H1 (cell line): ENCODE results near the gene DKC1. TPM values are rescaled to one million over a fixed set of nuclear protein-coding genes. Genes with fewer than 3 reads are reported as not detected.

Experiments
- CTCF ChIA-PET: fragments of 300-600 bp; sonication (Branson Sonifier 250); formaldehyde crosslinking; loops from one replicate; lab custom pipeline; 2021; ENCODE audit not compliant: partially characterized antibody; lab: Charles Lee
- POLR2A ChIA-PET: fragments of 300-600 bp; sonication (Branson Sonifier 250); formaldehyde crosslinking; loops from one replicate; lab custom pipeline; 2021; ENCODE audit warnings: inconsistent platforms; ENCODE audit not compliant: partially characterized antibody; lab: Charles Lee
- DNase-seq, 2 experiments: peaks; one replicate each; pipeline versions ENCODE4 v3.0.0 to v3.0.0-alpha.2; 2010 to 2022; ENCODE audit warnings: low spot score in 2 of 2, low read depth in 1 of 2, mixed read lengths in 1 of 2
- FAIRE-seq: peaks from 2 replicates; lab custom pipeline; 2011; peaks lifted over from hg19 to GRCh38; lab: Jason Lieb, UNC
- H2AFZ ChIP-seq: 2 replicates; pipeline ENCODE4 v1.8.1; 2012; ENCODE audit warnings: low read length, inconsistent platforms
- H2AK5ac ChIP-seq: 2 replicates; pipeline ENCODE4 v1.6.1; 2013; ENCODE audit warnings: low read depth, low read length
- H2BK120ac ChIP-seq: replicated peaks from 2 replicates; pipeline ENCODE3; 2013; ENCODE audit warnings: low read depth, low read length, inconsistent platforms
- H2BK12ac ChIP-seq: 2 replicates; pipeline ENCODE4 v1.6.1; 2013; ENCODE audit warnings: low read depth, low read length
- H2BK15ac ChIP-seq: 2 replicates; pipeline ENCODE4 v1.6.1; 2013; ENCODE audit warnings: low read length
- H2BK20ac ChIP-seq: 2 replicates; pipeline ENCODE4 v1.6.1; 2013; ENCODE audit warnings: low read length
- H2BK5ac ChIP-seq: 2 replicates; pipeline ENCODE4 v1.6.1; 2013; ENCODE audit warnings: low read depth, low read length
- H3K14ac ChIP-seq: 2 replicates; pipeline ENCODE4 v1.6.1; 2013; ENCODE audit warnings: inconsistent platforms; ENCODE audit not compliant: insufficient read length
- H3K18ac ChIP-seq: 2 replicates; pipeline ENCODE4 v1.6.1; 2013; ENCODE audit warnings: low read length; ENCODE audit errors: extremely low read depth
- H3K23ac ChIP-seq: 2 replicates; pipeline ENCODE4 v1.6.1; 2013; ENCODE audit warnings: inconsistent platforms; ENCODE audit not compliant: insufficient read length
- H3K23me2 ChIP-seq: 2 replicates; pipeline ENCODE4 v1.6.1; 2013; ENCODE audit warnings: low read depth, low read length
- H3K27ac ChIP-seq: 2 replicates; pipeline ENCODE4 v1.6.1; 2011; ENCODE audit warnings: low read depth, low read length, inconsistent platforms
- H3K27me3 ChIP-seq, 4 experiments: replicated peaks in 1 of 4; 1 replicate in 1 of 4; 2 replicates in 3 of 4; pipeline versions ENCODE4 v1.6.1 to v1.8.1; 2011 to 2013; ENCODE audit warnings: low read length in 3 of 4, mild to moderate bottlenecking in 3 of 4, inconsistent platforms in 2 of 4, mixed read lengths in 2 of 4, moderate library complexity in 1 of 4; ENCODE audit not compliant: control insufficient read depth in 3 of 4, insufficient read depth in 3 of 4; ENCODE audit errors: extremely low read depth in 1 of 4
- H3K36me3 ChIP-seq, 4 experiments: 2 replicates each; pipeline versions ENCODE4 v1.6.1 to v1.8.1; 2011 to 2013; ENCODE audit warnings: mild to moderate bottlenecking in 4 of 4, low read length in 3 of 4, moderate library complexity in 2 of 4, control low read depth in 1 of 4, inconsistent platforms in 1 of 4; ENCODE audit not compliant: insufficient read depth in 4 of 4, control insufficient read depth in 2 of 4
- H3K4ac ChIP-seq: replicated peaks from 2 replicates; pipeline ENCODE3; 2013; ENCODE audit warnings: low read length, low read depth, mixed read lengths, inconsistent platforms; ENCODE audit not compliant: insufficient read length
- H3K4me1 ChIP-seq, 4 experiments: replicated peaks in 1 of 4; 1 replicate in 1 of 4; 2 replicates in 3 of 4; pipeline versions ENCODE4 v1.6.1 to v1.8.1; 2011 to 2013; ENCODE audit warnings: low read length in 3 of 4, inconsistent platforms in 2 of 4, mixed read lengths in 1 of 4; ENCODE audit not compliant: insufficient read depth in 4 of 4, control insufficient read depth in 3 of 4
- H3K4me2 ChIP-seq, 2 experiments: 2 replicates each; pipeline versions ENCODE4 v1.6.1 to v1.8.1; 2011 to 2013; ENCODE audit warnings: low read depth in 2 of 2, low read length in 2 of 2, control low read depth in 1 of 2, inconsistent platforms in 1 of 2, mild to moderate bottlenecking in 1 of 2; ENCODE audit not compliant: insufficient read depth in 1 of 2
- H3K4me3 ChIP-seq, 4 experiments: fragments of 200-600, 300-600 bp in 1 of 4; sonication (generic), shearing (Covaris generic), sonication (Bioruptor Twin) in 1 of 4; 2 replicates each; pipeline versions ENCODE4 v1.5.1 to v1.8.1; 2011 to 2016; ENCODE audit warnings: low read length in 4 of 4, low read depth in 3 of 4, control low read depth in 2 of 4, inconsistent platforms in 2 of 4, mild to moderate bottlenecking in 2 of 4, mixed read lengths in 1 of 4, moderate library complexity in 1 of 4; ENCODE audit not compliant: insufficient read depth in 2 of 4; ENCODE audit errors: extremely low read depth in 1 of 4
- H3K56ac ChIP-seq: replicated peaks from 2 replicates; pipeline ENCODE3; 2013; ENCODE audit warnings: low read depth, mild to moderate bottlenecking, mixed read lengths, low read length, inconsistent platforms; ENCODE audit not compliant: insufficient read length
- H3K79me1 ChIP-seq: 2 replicates; pipeline ENCODE4 v1.6.1; 2013; ENCODE audit warnings: low read depth, low read length, control low read depth
- H3K79me2 ChIP-seq, 2 experiments: 2 replicates each; pipeline versions ENCODE4 v1.6.1 to v1.8.1; 2012 to 2013; ENCODE audit warnings: low read length in 2 of 2, mild to moderate bottlenecking in 2 of 2, inconsistent platforms in 1 of 2; ENCODE audit not compliant: insufficient read depth in 2 of 2, control insufficient read depth in 1 of 2
- H3K9ac ChIP-seq, 4 experiments: replicated peaks in 1 of 4; 1 replicate in 1 of 4; 2 replicates in 3 of 4; pipeline versions ENCODE4 v1.6.1 to v1.8.1; 2011 to 2013; ENCODE audit warnings: low read depth in 3 of 4, low read length in 3 of 4, control low read depth in 2 of 4, mild to moderate bottlenecking in 2 of 4, moderate library complexity in 2 of 4, inconsistent platforms in 1 of 4; ENCODE audit errors: extremely low read depth in 1 of 4
- H3K9me3 ChIP-seq, 2 experiments: 2 replicates each; pipeline versions ENCODE4 v1.6.1 to v1.8.1; 2012 to 2013; ENCODE audit warnings: mild to moderate bottlenecking in 2 of 2, moderate library complexity in 2 of 2, control low read depth in 1 of 2, inconsistent platforms in 1 of 2, low read depth in 1 of 2, low read length in 1 of 2, mixed read lengths in 1 of 2; ENCODE audit not compliant: insufficient read depth in 2 of 2
- H4K20me1 ChIP-seq, 2 experiments: replicated peaks in 1 of 2; 2 replicates each; pipeline versions ENCODE3 to v1.8.1; 2011 to 2013; ENCODE audit warnings: inconsistent platforms in 2 of 2, low read length in 2 of 2, mild to moderate bottlenecking in 1 of 2; ENCODE audit not compliant: insufficient read depth in 2 of 2, control insufficient read depth in 1 of 2
- H4K5ac ChIP-seq: 2 replicates; pipeline ENCODE4 v1.6.1; 2013; ENCODE audit warnings: low read length, low read depth, mixed read lengths, inconsistent platforms; ENCODE audit not compliant: insufficient read length
- H4K8ac ChIP-seq: 2 replicates; pipeline ENCODE4 v1.8.0; 2013; ENCODE audit warnings: mild to moderate bottlenecking, moderate library complexity, low read length, inconsistent platforms; ENCODE audit not compliant: insufficient read depth; ENCODE audit errors: extremely low read depth
- H4K91ac ChIP-seq: replicated peaks from 2 replicates; pipeline ENCODE3; 2013; ENCODE audit warnings: low read length, mixed read lengths, inconsistent platforms; ENCODE audit not compliant: insufficient read length
- BCL11A ChIP-seq, 2 experiments: IDR thresholded peaks; one replicate each; pipeline ENCODE4 v1.6.1; 2011; ENCODE audit warnings: low read depth in 2 of 2, low read length in 2 of 2, mild to moderate bottlenecking in 2 of 2
- CEBPB ChIP-seq: IDR thresholded peaks from 2 replicates; pipeline ENCODE4 v1.6.1; 2012; ENCODE audit warnings: low read depth, low read length
- HDAC2 ChIP-seq, 2 experiments: fragments of 300-600 bp in 1 of 2; sonication (generic) in 1 of 2; IDR thresholded peaks; 2 replicates each; pipeline ENCODE4 v1.6.1; 2011 to 2012; ENCODE audit warnings: low read depth in 2 of 2, low read length in 2 of 2, mild to moderate bottlenecking in 2 of 2, moderate library complexity in 2 of 2, borderline replicate concordance in 1 of 2, inconsistent platforms in 1 of 2
- KDM4A ChIP-seq: IDR thresholded peaks from one replicate; pipeline ENCODE4 v1.7.1; 2012; ENCODE audit warnings: low read depth, mild to moderate bottlenecking, moderate library complexity, low read length, inconsistent platforms; ENCODE audit not compliant: severe bottlenecking
- RBBP5 ChIP-seq: IDR thresholded peaks from 2 replicates; pipeline ENCODE4 v1.7.1; 2012; ENCODE audit warnings: low read depth, mild to moderate bottlenecking, inconsistent platforms, low read length, moderate library complexity, borderline replicate concordance
- SAP30 ChIP-seq: fragments of 300-600 bp; sonication (generic); IDR thresholded peaks from 2 replicates; pipeline ENCODE4 v1.7.1; 2012; ENCODE audit warnings: low read length, moderate library complexity, mild to moderate bottlenecking, inconsistent platforms; ENCODE audit not compliant: insufficient read depth, insufficient replicate concordance
- SIX5 ChIP-seq: IDR thresholded peaks from 2 replicates; pipeline ENCODE4 v1.6.1; 2011; ENCODE audit warnings: mild to moderate bottlenecking, low read depth, low read length
- TCF12 ChIP-seq: IDR thresholded peaks from 2 replicates; pipeline ENCODE4 v1.6.1; 2011; ENCODE audit warnings: low read depth, mild to moderate bottlenecking, low read length
- TEAD4 ChIP-seq: IDR thresholded peaks from 2 replicates; pipeline ENCODE4 v1.6.1; 2012; ENCODE audit warnings: low read depth, low read length, inconsistent platforms, mixed read lengths
- ZNF274 ChIP-seq: IDR thresholded peaks from 2 replicates; pipeline ENCODE4 v1.7.0; 2012; ENCODE audit warnings: low read length, borderline replicate concordance; ENCODE audit errors: extremely low read depth
- whole genome bisulfite sequencing, 2 experiments: shearing (Covaris generic) in 1 of 2; methylation state at CpG; one replicate each; pipeline versions ENCODE4 v1.1.6 to v1.1.7; 2013 to 2015; ENCODE audit warnings: low lambda C conversion rate in 2 of 2, mixed read lengths in 2 of 2, inconsistent platforms in 1 of 2, low coverage in 1 of 2, missing lambda C conversion rate in 1 of 2; ENCODE audit not compliant: insufficient replicate concordance in 2 of 2, insufficient coverage in 1 of 2, insufficient read length in 1 of 2; ENCODE audit errors: extremely low coverage in 1 of 2, missing lambda C conversion rate in 1 of 2; 5-methylcytosine and 5-hydroxymethylcytosine counted together
- polyA plus RNA-seq, 7 experiments: library from polyadenylated mRNA; depleted of rRNA in 3 of 7; stranded (reverse) in 5 of 7; unstranded in 2 of 7; fragments of >200 nt in 5 of 7; fragments of 200-250 nt in 2 of 7; gene quantifications; 1 replicate in 5 of 7; 2 replicates in 1 of 7; 4 replicates in 1 of 7; pipeline versions ENCODE4 v1.2.1 to v1.2.3, GENCODE V29; 2011 to 2013; ENCODE audit warnings: missing spikeins in 2 of 7, mixed read lengths in 2 of 7
- total RNA-seq: library from RNA; stranded (reverse); fragmentation: NEBNext Ultra II Directional; extraction: Animal tissue kit (Norgen Biotek cat#: 25700); gene quantifications from 2 replicates; pipeline ENCODE4 v1.2.1, GENCODE V29; 2021

The DKC1 gene
- total and polyA plus RNA-seq, 2 of the 8 experiments (the other 6 are each of a cell fraction or from before 2014, with no cell fraction given), result 65.6 to 143 TPM

DNA sequence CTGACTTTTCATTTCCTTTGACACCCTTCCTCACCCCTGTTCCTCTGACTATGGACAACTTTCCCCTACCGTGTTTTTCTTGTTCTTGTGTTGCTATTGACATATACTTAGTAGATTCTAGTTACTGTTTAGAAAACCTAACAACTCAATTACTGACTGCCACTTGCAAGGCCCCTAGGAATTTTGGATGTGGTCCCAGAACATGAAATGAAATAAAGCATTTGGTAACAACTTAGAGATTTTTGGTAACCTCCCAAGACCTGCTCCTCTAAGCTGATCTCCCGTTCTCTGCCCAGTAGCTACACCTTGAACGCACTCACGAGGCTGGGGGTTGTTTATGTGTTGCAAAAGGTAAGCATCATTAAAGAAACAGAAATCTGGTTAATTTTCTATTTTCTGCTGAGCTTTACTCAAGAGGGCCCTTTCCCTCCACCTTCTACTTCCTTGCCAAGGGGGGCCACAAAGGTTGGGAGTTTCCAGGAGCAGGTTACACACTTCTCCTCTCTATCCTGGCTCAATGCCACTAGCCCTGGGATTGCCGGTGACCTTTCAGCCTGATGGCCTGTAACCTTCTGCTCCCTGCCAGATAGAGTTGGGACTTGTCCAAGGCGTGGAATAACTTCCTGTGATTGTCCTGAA, 32.3 kb upstream of the DKC1 start:
- ChIA-PET POLR2A (no interaction called here), CTCF (interaction anchor here (1.0 to 1.6 kb wide), 3 partner anchors 14 to 20 kb away, joined by 4 to 7 read pairs (median 6); no protein-coding TSS in a partner anchor)
- Histone ChIP-seq H3K27ac (no peak overlapping the region), H3K14ac (no peak overlapping the region), H3K56ac (no peak overlapping the region), H2BK15ac (no peak overlapping the region), H3K4me1 (no peaks in the 10 kb centered on the region), H2BK12ac (no peak overlapping the region), H4K91ac (no peak overlapping the region), H3K79me1 (no peaks in the 10 kb centered on the region), H3K4me3 (no peak overlapping the region), H3K23me2 (no peaks in the 10 kb centered on the region), H2BK20ac (no peak overlapping the region), H4K20me1 (no peaks in the 10 kb centered on the region), H2AK5ac (no peak overlapping the region), H2BK5ac (no peak overlapping the region), H3K9ac (no peak overlapping the region), H3K18ac (no peak overlapping the region), H4K5ac (no peak overlapping the region), H3K27me3 (no peaks in the 10 kb centered on the region), H3K4me2 (no peak overlapping the region), H2AFZ (no peak overlapping the region), H3K36me3 (no peaks in the 10 kb centered on the region), H3K79me2 (no peaks in the 10 kb centered on the region), H3K23ac (no peak overlapping the region), H2BK120ac (no peak overlapping the region), H3K4ac (no peak overlapping the region), H4K8ac (no peak overlapping the region), H3K9me3 (no peaks in the 10 kb centered on the region)
- DNase-seq, result no peak
- WGBS, 2 experiments, result 90% methylated on average over 6 of the region's 6 CpGs; no CpG with 5 or more reads in 1 of the 2 experiments
- no peak for FAIRE-seq
- TF ChIP-seq ZNF274 (no peak), HDAC2 (IDR thresholded peaks at IDR 0.05; ENCODE audit: borderline replicate concordance in 1 of 2, low read depth in 2 of 2, low read length in 2 of 2) (no peak), BCL11A (IDR thresholded peaks at IDR 0.05; ENCODE audit: low read depth in 2 of 2, low read length in 2 of 2) (no peak), TCF12 (no peak), CEBPB (no peak), SAP30 (no peak), KDM4A (no peak), RBBP5 (no peak), SIX5 (no peak), TEAD4 (no peak)
